ENCODE data around the gene LIF.

The LIF gene

GRCh38 chr22:30209642-30210041, 36.9 kb downstream of the LIF start:
- Histone ChIP-seq H3K9me3 (no peaks in the 10 kb centered on the region), H3K27ac (no peak overlapping the region), H3K36me3 (no peaks in the 10 kb centered on the region), H3K27me3 (no peaks in the 10 kb centered on the region), H3K4me3 (ENCODE audit: low read depth in 1 of 2, low read length in 1 of 2) (no peak overlapping the region), H3K4me1 (ENCODE audit: control insufficient read depth in 1 of 2, insufficient read depth in 1 of 2, low read depth in 1 of 2, low read length in 1 of 2) (peaks cover 59 to 61% of the 10 kb centered on the region in 2 experiments)
- TF ChIP-seq CTCF (IDR thresholded peaks at IDR 0.05), result no peak

GRCh38 chr22:30208631-30209603, 37.6 kb downstream of the LIF start:
- H3K9me3 ChIP-seq, result no peaks in the 10 kb centered on the region
- no peak overlapping the region for H3K27ac ChIP-seq
- H3K4me1 ChIP-seq (ENCODE audit: control insufficient read depth in 1 of 2, insufficient read depth in 1 of 2, low read depth in 1 of 2, low read length in 1 of 2), result peaks cover 54 to 55% of the 10 kb centered on the region in 2 experiments
- no peaks in the 10 kb centered on the region for H3K36me3 ChIP-seq
- H3K4me3 ChIP-seq (ENCODE audit: low read depth in 1 of 2, low read length in 1 of 2), result no peak overlapping the region
- H3K27me3 ChIP-seq, result no peaks in the 10 kb centered on the region
- TF ChIP-seq CTCF (IDR thresholded peaks at IDR 0.05), result no peak

- Histone ChIP-seq H3K4me1 (ENCODE audit: control insufficient read depth in 1 of 2, insufficient read depth in 1 of 2, low read depth in 1 of 2, low read length in 1 of 2) (peaks cover 35 to 36% of the 10 kb centered on the region in 2 experiments), H3K27ac (peak overlapping the region; percentile 67), H3K9me3 (no peaks in the 10 kb centered on the region), H3K27me3 (no peaks in the 10 kb centered on the region), H3K4me3 (ENCODE audit: low read depth in 1 of 2, low read length in 1 of 2) (no peak overlapping the region), H3K36me3 (no peaks in the 10 kb centered on the region)
- no peak for TF ChIP-seq CTCF (IDR thresholded peaks at IDR 0.05)
Measured at GRCh38 chr22:30206944-30207343, 39.6 kb downstream of the LIF start.

GRCh38 chr22:30205281-30206115, 41.1 kb downstream of the LIF start:
- H3K4me1 ChIP-seq (ENCODE audit: control insufficient read depth in 1 of 2, insufficient read depth in 1 of 2, low read depth in 1 of 2, low read length in 1 of 2), result peaks cover 27 to 28% of the 10 kb centered on the region in 2 experiments

More at GRCh38 chr22:30205281-30206115, 41.1 kb downstream of the LIF start:
- Histone ChIP-seq H3K9me3 (no peaks in the 10 kb centered on the region), H3K4me3 (ENCODE audit: low read depth in 1 of 2, low read length in 1 of 2) (peak overlapping the region; percentile 5 to 17), H3K27ac (peak overlapping the region; percentile 67), H3K36me3 (no peaks in the 10 kb centered on the region), H3K27me3 (no peaks in the 10 kb centered on the region)
- no peak for TF ChIP-seq CTCF (IDR thresholded peaks at IDR 0.05)

Data from neutrophil (primary cell).